Measurements from ENCODE around the gene CAPN13.

DNA sequence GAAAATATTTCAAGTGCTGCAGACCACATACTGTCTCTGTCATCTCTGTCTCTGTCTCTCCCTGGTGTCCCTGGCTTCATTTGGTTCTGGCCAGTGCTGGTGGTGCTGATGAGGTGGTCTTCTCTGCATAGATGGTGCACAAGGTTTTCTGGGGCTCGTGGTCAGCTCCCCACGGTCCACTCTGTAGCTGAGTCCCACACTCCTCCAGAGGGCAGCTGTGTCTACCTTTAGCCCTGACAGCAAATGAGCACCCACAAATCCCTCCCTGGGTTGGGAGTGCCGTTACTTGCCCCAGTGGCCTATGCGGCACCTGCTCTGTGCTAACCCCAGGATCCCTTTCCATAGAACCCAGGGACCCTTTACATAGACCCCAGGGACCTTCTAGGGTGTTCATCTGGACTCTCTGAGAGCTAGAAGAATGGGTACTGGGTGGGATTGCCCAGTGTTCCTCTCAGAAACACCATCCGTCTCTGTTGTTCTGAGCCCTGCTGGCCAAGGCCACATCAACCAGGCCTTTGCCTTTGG lies 129.3 kb downstream of the CAPN13 start:
- TF ChIP-seq SMC3 (IDR thresholded peaks at IDR 0.05; ENCODE audit: low read depth, low read length), result no peak
- no peak for TF ChIP-seq MXI1 (IDR thresholded peaks at IDR 0.05; ENCODE audit: low read depth, low read length)
- TF ChIP-seq POLR2AphosphoS5 (IDR thresholded peaks at IDR 0.05; ENCODE audit: low read depth, low read length), result no peak

Data from SK-N-SH (cell line).